ENCODE data around the gene NFAT5. TPM values are rescaled to one million over a fixed set of nuclear protein-coding genes. Genes with fewer than 3 reads are reported as not detected.
"Not testable (repeated sequence)": the region's sequence is repeated elsewhere in the genome, so short reads cannot be mapped to it uniquely, and the experiment has no call there.

The NFAT5 gene
- total and polyA plus RNA-seq, 2 donors (not counting 3 experiments of a cell fraction or from before 2014, with no cell fraction given) = 17.2 to 49.5 TPM

DNA sequence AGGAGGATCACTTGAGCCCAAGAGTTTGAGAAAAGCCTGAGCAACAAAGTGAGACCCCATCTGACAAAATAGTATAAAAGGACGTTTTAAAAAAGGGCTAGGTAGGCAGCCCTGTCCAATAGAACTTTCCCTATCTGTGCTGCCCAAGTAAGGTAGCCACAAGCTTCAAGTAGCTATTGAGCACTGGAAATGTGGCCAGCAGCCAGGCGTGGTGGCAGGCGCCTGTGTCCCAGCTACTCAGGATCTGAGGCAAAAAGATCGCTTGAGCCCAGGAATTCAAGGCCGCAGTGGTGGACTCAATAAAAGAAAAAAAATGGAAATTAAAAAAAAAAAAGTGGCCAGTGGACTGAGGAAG, 162.1 kb downstream of the NFAT5 start:
- Histone ChIP-seq H3K9me3 (replicated peaks; ENCODE audit: control insufficient read depth, insufficient read depth, low read length) (no peaks in the 10 kb centered on the region), H3K36me3 (ENCODE audit: control insufficient read depth in 2 of 2, extremely low read depth in 1 of 2, insufficient read depth in 2 of 2, low read length in 2 of 2) (no peaks in the 10 kb centered on the region), H3K79me2 (ENCODE audit: control insufficient read depth, insufficient read depth, low read length) (peaks cover 35% of the 10 kb centered on the region), H2AFZ (ENCODE audit: low read depth, low read length) (no peak overlapping the region), H3K27ac (ENCODE audit: insufficient read depth, low read depth, low read length) (no peak overlapping the region), H3K4me1 (ENCODE audit: control insufficient read depth, extremely low read depth, insufficient read depth, low read length) (peaks cover 36% of the 10 kb centered on the region), H3K9ac (replicated peaks; ENCODE audit: extremely low read depth, insufficient read depth, low read length) (no peak overlapping the region), H3K4me3 (replicated peaks in 1 of 3; ENCODE audit: insufficient read depth in 1 of 3, low read depth in 1 of 3, low read length in 3 of 3) (no peak overlapping the region), H4K20me1 (replicated peaks; ENCODE audit: control insufficient read depth, extremely low read depth, insufficient read depth, low read length) (no peaks in the 10 kb centered on the region), H3K27me3 (ENCODE audit: control insufficient read depth in 2 of 2, insufficient read depth in 2 of 2, low read length in 2 of 2) (no peaks in the 10 kb centered on the region), H3K9me1 (replicated peaks; ENCODE audit: control insufficient read depth, extremely low read depth, insufficient read depth, low read length) (no peaks in the 10 kb centered on the region), H3K4me2 (ENCODE audit: insufficient read depth, low read length) (no peak overlapping the region)
- no peak for DNase-seq (ENCODE audit: low read depth, low spot score)
- intact Hi-C loops (cut with micrococcal nuclease) (loop anchor here (2.0 kb wide), 1 partner anchor 15 kb away; no protein-coding TSS in a partner anchor), dilution Hi-C loops (cut with MboI; ENCODE audit: extremely low pct_ligation_motif_present, low sequenced_read_pairs) (no loop called here)
- CTCF ChIA-PET = interaction anchor here (1.0 to 8.5 kb wide), 2 partner anchors 15 to 27 kb away, joined by 3 to 55 read pairs; partner anchors contain the start of gene NOB1
- POLR2A ChIA-PET = interaction anchor here (0.7 kb wide), 1 partner anchor 145 kb away, joined by 3 read pairs; no protein-coding TSS in a partner anchor
- TF ChIP-seq MYC (IDR thresholded peaks at IDR 0.05; ENCODE audit: low read depth, low read length) (no peak), FOS (IDR thresholded peaks at IDR 0.05; ENCODE audit: borderline replicate concordance, insufficient read depth, low read length) (no peak), JUN (IDR thresholded peaks at IDR 0.05; ENCODE audit: borderline replicate concordance, insufficient read depth, insufficient read length, low read depth) (no peak), POLR2AphosphoS5 (IDR thresholded peaks at IDR 0.05; ENCODE audit: insufficient read depth, low read depth, low read length) (no peak), POLR2A (IDR thresholded peaks at IDR 0.05; ENCODE audit: low read depth, low read length) (no peak)
- TF ChIP-seq, protein P1, sequence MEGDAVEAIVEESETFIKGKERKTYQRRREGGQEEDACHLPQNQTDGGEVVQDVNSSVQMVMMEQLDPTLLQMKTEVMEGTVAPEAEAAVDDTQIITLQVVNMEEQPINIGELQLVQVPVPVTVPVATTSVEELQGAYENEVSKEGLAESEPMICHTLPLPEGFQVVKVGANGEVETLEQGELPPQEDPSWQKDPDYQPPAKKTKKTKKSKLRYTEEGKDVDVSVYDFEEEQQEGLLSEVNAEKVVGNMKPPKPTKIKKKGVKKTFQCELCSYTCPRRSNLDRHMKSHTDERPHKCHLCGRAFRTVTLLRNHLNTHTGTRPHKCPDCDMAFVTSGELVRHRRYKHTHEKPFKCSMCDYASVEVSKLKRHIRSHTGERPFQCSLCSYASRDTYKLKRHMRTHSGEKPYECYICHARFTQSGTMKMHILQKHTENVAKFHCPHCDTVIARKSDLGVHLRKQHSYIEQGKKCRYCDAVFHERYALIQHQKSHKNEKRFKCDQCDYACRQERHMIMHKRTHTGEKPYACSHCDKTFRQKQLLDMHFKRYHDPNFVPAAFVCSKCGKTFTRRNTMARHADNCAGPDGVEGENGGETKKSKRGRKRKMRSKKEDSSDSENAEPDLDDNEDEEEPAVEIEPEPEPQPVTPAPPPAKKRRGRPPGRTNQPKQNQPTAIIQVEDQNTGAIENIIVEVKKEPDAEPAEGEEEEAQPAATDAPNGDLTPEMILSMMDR (IDR thresholded peaks at IDR 0.05; ENCODE audit: extremely low read depth in 1 of 2, insufficient read depth in 1 of 2, low read depth in 1 of 2, low read length in 2 of 2) = no peak
- TF ChIP-seq, protein P2, sequence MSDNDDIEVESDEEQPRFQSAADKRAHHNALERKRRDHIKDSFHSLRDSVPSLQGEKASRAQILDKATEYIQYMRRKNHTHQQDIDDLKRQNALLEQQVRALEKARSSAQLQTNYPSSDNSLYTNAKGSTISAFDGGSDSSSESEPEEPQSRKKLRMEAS (IDR thresholded peaks at IDR 0.05; ENCODE audit: insufficient read depth, insufficient read length) = no peak
- BruUV-seq (replicated peaks) = no TSS peak
- FAIRE-seq = no peak

DNA sequence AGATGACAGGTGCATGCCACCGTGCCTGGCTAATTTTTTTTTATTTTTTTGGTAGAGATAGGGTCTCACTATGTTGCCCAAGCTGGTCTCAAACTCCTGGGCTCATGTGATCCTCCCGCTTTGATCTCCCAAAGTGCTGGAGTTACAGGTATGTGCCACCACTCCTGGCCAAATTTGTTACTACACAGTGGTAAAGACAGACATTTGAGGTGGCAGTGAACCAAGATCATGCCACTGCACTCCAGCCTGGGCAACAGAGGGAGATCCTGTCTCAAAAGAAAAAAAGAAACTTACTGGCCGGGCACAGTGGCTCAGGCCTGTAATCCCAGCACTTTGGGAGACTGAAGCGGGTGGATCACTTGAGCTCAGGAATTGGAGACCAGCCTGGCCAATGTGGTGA, 163.3 kb downstream of the NFAT5 start:
- H3K4me3 ChIP-seq (replicated peaks in 1 of 3; ENCODE audit: insufficient read depth in 1 of 3, low read depth in 1 of 3, low read length in 3 of 3); DNase-seq (ENCODE audit: low read depth, low spot score); BruUV-seq (replicated peaks); H2AFZ ChIP-seq (ENCODE audit: low read depth, low read length); H3K9me3 ChIP-seq (replicated peaks; ENCODE audit: control insufficient read depth, insufficient read depth, low read length); H3K36me3 ChIP-seq (ENCODE audit: control insufficient read depth in 2 of 2, extremely low read depth in 1 of 2, insufficient read depth in 2 of 2, low read length in 2 of 2); H3K9me1 ChIP-seq (replicated peaks; ENCODE audit: control insufficient read depth, extremely low read depth, insufficient read depth, low read length); H3K27me3 ChIP-seq (ENCODE audit: control insufficient read depth in 2 of 2, insufficient read depth in 2 of 2, low read length in 2 of 2); dilution Hi-C loops (cut with MboI; ENCODE audit: extremely low pct_ligation_motif_present, low sequenced_read_pairs); H3K27ac ChIP-seq (ENCODE audit: insufficient read depth, low read depth, low read length); H4K20me1 ChIP-seq (replicated peaks; ENCODE audit: control insufficient read depth, extremely low read depth, insufficient read depth, low read length); POLR2A ChIA-PET; H3K4me2 ChIP-seq (ENCODE audit: insufficient read depth, low read length); FAIRE-seq; H3K9ac ChIP-seq (replicated peaks; ENCODE audit: extremely low read depth, insufficient read depth, low read length); intact Hi-C loops (cut with micrococcal nuclease): not testable (repeated sequence)
- peaks cover 29% of the 10 kb centered on the region for H3K4me1 ChIP-seq (ENCODE audit: control insufficient read depth, extremely low read depth, insufficient read depth, low read length)
- H3K79me2 ChIP-seq (ENCODE audit: control insufficient read depth, insufficient read depth, low read length) = peaks cover 25% of the 10 kb centered on the region
- CTCF ChIA-PET = interaction anchor here (0.9 to 8.5 kb wide), 5 partner anchors 12 to 333 kb away, joined by 3 to 55 read pairs (median 3); partner anchors contain the start of gene NOB1

DNA sequence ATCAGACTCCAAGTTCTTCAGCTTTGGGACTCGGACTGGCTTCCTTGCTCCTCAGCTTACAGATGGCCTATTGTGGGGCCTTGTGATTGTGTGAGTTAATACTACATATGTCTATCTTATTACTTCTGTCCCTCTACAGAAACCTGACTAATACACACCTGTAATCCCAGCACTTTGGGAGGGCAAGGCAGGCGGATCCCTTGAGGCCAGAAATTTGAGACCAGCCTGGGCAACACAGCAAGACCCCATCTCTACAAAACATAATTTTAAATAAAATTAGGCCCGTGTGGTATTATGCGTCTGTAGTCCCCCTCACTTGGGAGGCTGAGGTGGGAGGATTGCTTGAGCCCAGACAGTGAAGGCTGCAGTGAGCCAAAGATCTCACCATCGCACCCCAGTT, 165.5 kb downstream of the NFAT5 start:
- H4K20me1 ChIP-seq (replicated peaks; ENCODE audit: control insufficient read depth, extremely low read depth, insufficient read depth, low read length); BruUV-seq (replicated peaks); H3K9ac ChIP-seq (replicated peaks; ENCODE audit: extremely low read depth, insufficient read depth, low read length); H3K27ac ChIP-seq (ENCODE audit: insufficient read depth, low read depth, low read length); POLR2A ChIA-PET; H3K27me3 ChIP-seq (ENCODE audit: control insufficient read depth in 2 of 2, insufficient read depth in 2 of 2, low read length in 2 of 2); H3K79me2 ChIP-seq (ENCODE audit: control insufficient read depth, insufficient read depth, low read length); H3K36me3 ChIP-seq (ENCODE audit: control insufficient read depth in 2 of 2, extremely low read depth in 1 of 2, insufficient read depth in 2 of 2, low read length in 2 of 2); H3K9me3 ChIP-seq (replicated peaks; ENCODE audit: control insufficient read depth, insufficient read depth, low read length); CTCF ChIA-PET; H3K4me3 ChIP-seq (replicated peaks in 1 of 3; ENCODE audit: insufficient read depth in 1 of 3, low read depth in 1 of 3, low read length in 3 of 3); FAIRE-seq; H3K9me1 ChIP-seq (replicated peaks; ENCODE audit: control insufficient read depth, extremely low read depth, insufficient read depth, low read length); DNase-seq (ENCODE audit: low read depth, low spot score); H3K4me2 ChIP-seq (ENCODE audit: insufficient read depth, low read length); dilution Hi-C loops (cut with MboI; ENCODE audit: extremely low pct_ligation_motif_present, low sequenced_read_pairs); H2AFZ ChIP-seq (ENCODE audit: low read depth, low read length); intact Hi-C loops (cut with micrococcal nuclease): not testable (repeated sequence)
- H3K4me1 ChIP-seq (ENCODE audit: control insufficient read depth, extremely low read depth, insufficient read depth, low read length) = peaks cover 12% of the 10 kb centered on the region

Data from endothelial cell of umbilical vein (primary cell).